T-helper 1 cell treated with Interleukin-12 subunit alpha and Interleukin-12 subunit beta and Interleukin-4 antibody, amounts not matched to agents 30 μg/mL and 1 μg/mL, for 36 hours (primary cell): ENCODE measurements around the gene PNRC2.
"Not testable (repeated sequence)": the region's sequence is repeated elsewhere in the genome, so short reads cannot be mapped to it uniquely, and the experiment has no call there.

Experiments
- H3K27ac Mint-ChIP-seq: one replicate; pipeline ENCODE4 v1.8.0; 2021; ENCODE audit warnings: mild to moderate bottlenecking, mixed read lengths
- H3K27me3 Mint-ChIP-seq: one replicate; pipeline ENCODE4 v1.8.0; 2021; ENCODE audit warnings: low read depth, mixed read lengths
- H3K36me3 Mint-ChIP-seq: one replicate; pipeline ENCODE4 v1.8.0; 2021; ENCODE audit warnings: low read depth, mixed read lengths
- H3K4me1 Mint-ChIP-seq: one replicate; pipeline ENCODE4 v1.8.0; 2021; ENCODE audit warnings: low read depth, mixed read lengths
- H3K4me3 Mint-ChIP-seq: one replicate; pipeline ENCODE4 v1.8.0; 2021; ENCODE audit warnings: mild to moderate bottlenecking, moderate library complexity, mixed read lengths
- H3K9me3 Mint-ChIP-seq: one replicate; pipeline ENCODE4 v1.8.0; 2021; ENCODE audit warnings: mixed read lengths

The PNRC2 gene

GRCh38 chr1:23927097-23927496 lies 32.5 kb upstream of the PNRC2 start:
- Mint-ChIP-seq H3K36me3 (no peaks in the 10 kb centered on the region), H3K9me3 (no peaks in the 10 kb centered on the region), H3K4me1 (no peaks in the 10 kb centered on the region)

GRCh38 chr1:23928789-23929188 lies 30.8 kb upstream of the PNRC2 start:
- Mint-ChIP-seq H3K4me3 (no peak overlapping the region), H3K9me3 (no peaks in the 10 kb centered on the region), H3K27me3 (peaks cover 4% of the 10 kb centered on the region), H3K27ac (no peak overlapping the region), H3K4me1 (no peaks in the 10 kb centered on the region), H3K36me3 (no peaks in the 10 kb centered on the region)

More at GRCh38 chr1:23927097-23927496, 32.5 kb upstream of the PNRC2 start:
- Mint-ChIP-seq H3K4me3 (no peak overlapping the region), H3K27me3 (no peaks in the 10 kb centered on the region), H3K27ac (no peak overlapping the region)

- Mint-ChIP-seq H3K9me3 (no peaks in the 10 kb centered on the region), H3K4me3 (no peak overlapping the region), H3K27me3 (peaks cover 4% of the 10 kb centered on the region), H3K4me1 (no peaks in the 10 kb centered on the region), H3K36me3 (no peaks in the 10 kb centered on the region), H3K27ac (no peak overlapping the region)
Observed at GRCh38 chr1:23930270-23930669, 29.4 kb upstream of the PNRC2 start.

- Mint-ChIP-seq H3K36me3 (no peaks in the 10 kb centered on the region), H3K27me3 (peaks cover 4% of the 10 kb centered on the region), H3K27ac (no peak overlapping the region), H3K9me3 (no peaks in the 10 kb centered on the region), H3K4me1 (no peaks in the 10 kb centered on the region), H3K4me3 (no peak overlapping the region)
Observed at GRCh38 chr1:23930861-23931490, 28.7 kb upstream of the PNRC2 start.

- no peaks in the 10 kb centered on the region for H3K36me3 Mint-ChIP-seq
- no peak overlapping the region for H3K4me3 Mint-ChIP-seq
- peaks cover 4% of the 10 kb centered on the region for H3K27me3 Mint-ChIP-seq
- no peaks in the 10 kb centered on the region for H3K4me1 Mint-ChIP-seq
- H3K9me3 Mint-ChIP-seq = no peaks in the 10 kb centered on the region
- no peak overlapping the region for H3K27ac Mint-ChIP-seq
Observed at GRCh38 chr1:23931491-23931880, 28.1 kb upstream of the PNRC2 start.

GRCh38 chr1:23936481-23937176 lies 23.0 kb upstream of the PNRC2 start:
- Mint-ChIP-seq H3K36me3 (no peaks in the 10 kb centered on the region), H3K27ac (no peak overlapping the region), H3K4me1 (no peaks in the 10 kb centered on the region), H3K4me3 (no peak overlapping the region), H3K9me3 (no peaks in the 10 kb centered on the region), H3K27me3 (peaks cover 4% of the 10 kb centered on the region)

GRCh38 chr1:23947366-23947765 lies 12.3 kb upstream of the PNRC2 start:
- Mint-ChIP-seq H3K27ac (no peak overlapping the region), H3K4me1 (peaks cover 2% of the 10 kb centered on the region), H3K9me3 (peaks cover 11% of the 10 kb centered on the region), H3K36me3 (no peaks in the 10 kb centered on the region), H3K27me3 (peaks cover 27% of the 10 kb centered on the region), H3K4me3 (no peak overlapping the region)

- no peaks in the 10 kb centered on the region for H3K27me3 Mint-ChIP-seq
- peaks cover 18% of the 10 kb centered on the region for H3K4me1 Mint-ChIP-seq
- no peak overlapping the region for H3K27ac Mint-ChIP-seq
- no peak overlapping the region for H3K4me3 Mint-ChIP-seq
- no peaks in the 10 kb centered on the region for H3K36me3 Mint-ChIP-seq
- H3K9me3 Mint-ChIP-seq = no peaks in the 10 kb centered on the region
Observed at GRCh38 chr1:23953020-23953419, 6.6 kb upstream of the PNRC2 start.

- H3K4me1 Mint-ChIP-seq = peaks cover 34% of the 10 kb centered on the region
- no peaks in the 10 kb centered on the region for H3K27me3 Mint-ChIP-seq
- H3K4me3 Mint-ChIP-seq = peak overlapping the region; percentile 33
- H3K27ac Mint-ChIP-seq = no peak overlapping the region
- H3K36me3 Mint-ChIP-seq = peaks cover 20% of the 10 kb centered on the region
- no peaks in the 10 kb centered on the region for H3K9me3 Mint-ChIP-seq
Observed at GRCh38 chr1:23957096-23957495, 2.5 kb upstream of the PNRC2 start.

- Mint-ChIP-seq H3K4me3 (peak overlapping the region; percentile 98), H3K4me1 (peaks cover 40% of the 10 kb centered on the region), H3K36me3 (peaks cover 27% of the 10 kb centered on the region), H3K27ac (peak overlapping the region; percentile 99)
- H3K27me3 Mint-ChIP-seq, H3K9me3 Mint-ChIP-seq: not testable (repeated sequence)
Observed at GRCh38 chr1:23958040-23958809, 1.4 kb upstream of the PNRC2 start.

- peaks cover 31% of the 10 kb centered on the region for H3K36me3 Mint-ChIP-seq
- H3K27ac Mint-ChIP-seq = peak overlapping the region; percentile 99
- peak overlapping the region; percentile 98 for H3K4me3 Mint-ChIP-seq
- H3K4me1 Mint-ChIP-seq = peaks cover 43% of the 10 kb centered on the region
- H3K27me3 Mint-ChIP-seq = no peaks in the 10 kb centered on the region
- no peaks in the 10 kb centered on the region for H3K9me3 Mint-ChIP-seq
Observed at GRCh38 chr1:23958810-23959460, 693 bp upstream of the PNRC2 start.

- peaks cover 42% of the 10 kb centered on the region for H3K36me3 Mint-ChIP-seq
- peak overlapping the region; percentile 99 for H3K27ac Mint-ChIP-seq
- H3K9me3 Mint-ChIP-seq = no peaks in the 10 kb centered on the region
- H3K4me3 Mint-ChIP-seq = peak overlapping the region; percentile 98
- H3K4me1 Mint-ChIP-seq = peaks cover 49% of the 10 kb centered on the region
- no peaks in the 10 kb centered on the region for H3K27me3 Mint-ChIP-seq
Observed at GRCh38 chr1:23960291-23961020, 828 bp downstream of the PNRC2 start.

- Mint-ChIP-seq H3K4me3 (no peak overlapping the region), H3K4me1 (peaks cover 53% of the 10 kb centered on the region), H3K27me3 (no peaks in the 10 kb centered on the region)
Observed at GRCh38 chr1:23963617-23964234, 4.1 kb downstream of the PNRC2 start.

More at GRCh38 chr1:23963617-23964234, 4.1 kb downstream of the PNRC2 start:
- Mint-ChIP-seq H3K36me3 (peaks cover 58% of the 10 kb centered on the region), H3K9me3 (no peaks in the 10 kb centered on the region), H3K27ac (peak overlapping the region; percentile 13)
